Measurements from ENCODE around the gene MAP3K3. TPM values are rescaled to one million over a fixed set of nuclear protein-coding genes. Genes with fewer than 3 reads are reported as not detected.

MAP3K3 gene
- total and polyA plus RNA-seq, 2 donors (not counting 3 experiments of a cell fraction or from before 2014, with no cell fraction given): 56.6 to 81.0 TPM

DNA sequence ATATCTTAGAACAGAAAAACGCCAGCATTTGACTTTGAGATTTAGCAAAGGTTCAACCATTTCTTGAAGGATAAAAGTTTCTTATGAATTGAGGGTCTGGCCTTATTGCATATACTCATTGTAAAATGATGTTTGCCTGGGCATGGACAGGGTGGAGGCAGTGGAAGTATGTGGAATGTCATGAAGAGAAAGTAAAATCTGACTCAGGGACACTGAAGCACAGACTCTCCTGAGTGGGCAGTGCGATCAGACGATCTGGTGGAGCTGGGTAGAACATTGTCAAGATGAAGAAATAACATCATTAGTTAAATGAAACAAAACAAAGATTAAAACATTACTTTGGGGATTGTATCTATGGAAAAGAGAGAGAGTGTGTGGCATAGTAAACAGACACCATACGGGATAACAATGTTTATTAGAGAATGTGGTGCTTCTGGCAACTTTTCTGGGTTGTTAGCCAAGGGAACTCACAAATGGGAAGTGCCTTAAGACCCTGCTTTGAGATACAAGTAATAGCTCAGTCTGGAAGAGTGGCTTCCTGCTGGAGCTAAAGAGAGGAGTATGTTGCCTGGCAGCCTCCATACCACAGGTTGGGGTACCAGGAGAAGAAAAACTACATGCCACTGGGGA is 4.4 kb downstream of the MAP3K3 start:
- no peaks in the 10 kb centered on the region for H3K27me3 ChIP-seq (ENCODE audit: control insufficient read depth in 2 of 2, insufficient read depth in 2 of 2, low read length in 2 of 2)
- no peaks in the 10 kb centered on the region for H3K9me3 ChIP-seq (replicated peaks; ENCODE audit: control insufficient read depth, insufficient read depth, low read length)
- H3K4me3 ChIP-seq (replicated peaks in 1 of 3; ENCODE audit: insufficient read depth in 1 of 3, low read depth in 1 of 3, low read length in 3 of 3): no peak overlapping the region
- no peaks in the 10 kb centered on the region for H3K9me1 ChIP-seq (replicated peaks; ENCODE audit: control insufficient read depth, extremely low read depth, insufficient read depth, low read length)
- H3K9ac ChIP-seq (replicated peaks; ENCODE audit: extremely low read depth, insufficient read depth, low read length): no peak overlapping the region
- peaks cover 0 to 2% of the 10 kb centered on the region in 2 experiments for H3K36me3 ChIP-seq (ENCODE audit: control insufficient read depth in 2 of 2, extremely low read depth in 1 of 2, insufficient read depth in 2 of 2, low read length in 2 of 2)
- H3K79me2 ChIP-seq (ENCODE audit: control insufficient read depth, insufficient read depth, low read length): peaks cover 81% of the 10 kb centered on the region
- no peak for FAIRE-seq
- BruUV-seq (replicated peaks): no TSS peak
- TF ChIP-seq, protein P1, sequence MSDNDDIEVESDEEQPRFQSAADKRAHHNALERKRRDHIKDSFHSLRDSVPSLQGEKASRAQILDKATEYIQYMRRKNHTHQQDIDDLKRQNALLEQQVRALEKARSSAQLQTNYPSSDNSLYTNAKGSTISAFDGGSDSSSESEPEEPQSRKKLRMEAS (IDR thresholded peaks at IDR 0.05; ENCODE audit: insufficient read depth, insufficient read length): no peak
- TF ChIP-seq, protein P2, sequence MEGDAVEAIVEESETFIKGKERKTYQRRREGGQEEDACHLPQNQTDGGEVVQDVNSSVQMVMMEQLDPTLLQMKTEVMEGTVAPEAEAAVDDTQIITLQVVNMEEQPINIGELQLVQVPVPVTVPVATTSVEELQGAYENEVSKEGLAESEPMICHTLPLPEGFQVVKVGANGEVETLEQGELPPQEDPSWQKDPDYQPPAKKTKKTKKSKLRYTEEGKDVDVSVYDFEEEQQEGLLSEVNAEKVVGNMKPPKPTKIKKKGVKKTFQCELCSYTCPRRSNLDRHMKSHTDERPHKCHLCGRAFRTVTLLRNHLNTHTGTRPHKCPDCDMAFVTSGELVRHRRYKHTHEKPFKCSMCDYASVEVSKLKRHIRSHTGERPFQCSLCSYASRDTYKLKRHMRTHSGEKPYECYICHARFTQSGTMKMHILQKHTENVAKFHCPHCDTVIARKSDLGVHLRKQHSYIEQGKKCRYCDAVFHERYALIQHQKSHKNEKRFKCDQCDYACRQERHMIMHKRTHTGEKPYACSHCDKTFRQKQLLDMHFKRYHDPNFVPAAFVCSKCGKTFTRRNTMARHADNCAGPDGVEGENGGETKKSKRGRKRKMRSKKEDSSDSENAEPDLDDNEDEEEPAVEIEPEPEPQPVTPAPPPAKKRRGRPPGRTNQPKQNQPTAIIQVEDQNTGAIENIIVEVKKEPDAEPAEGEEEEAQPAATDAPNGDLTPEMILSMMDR (IDR thresholded peaks at IDR 0.05; ENCODE audit: extremely low read depth in 1 of 2, insufficient read depth in 1 of 2, low read depth in 1 of 2, low read length in 2 of 2): no peak
- no peak for TF ChIP-seq GATA2 (IDR thresholded peaks at IDR 0.05; ENCODE audit: insufficient read depth, insufficient read length, low read depth, low read length)
- no peak for TF ChIP-seq EZH2 (IDR thresholded peaks at IDR 0.05; ENCODE audit: borderline replicate concordance, low read depth, low read length, severe bottlenecking)
- TF ChIP-seq MYC (IDR thresholded peaks at IDR 0.05; ENCODE audit: low read depth, low read length): no peak
- intact Hi-C loops (cut with micrococcal nuclease): no loop called here
- peaks cover 18% of the 10 kb centered on the region for H4K20me1 ChIP-seq (replicated peaks; ENCODE audit: control insufficient read depth, extremely low read depth, insufficient read depth, low read length)
- H3K4me2 ChIP-seq (ENCODE audit: insufficient read depth, low read length): peak overlapping the region; percentile 63
- ChIA-PET CTCF (interaction anchor here (0.9 to 2.3 kb wide), 6 partner anchors 13 to 201 kb away, joined by 4 to 7 read pairs (median 5); no protein-coding TSS in a partner anchor), POLR2A (no interaction called here)
- peak; percentile 67 for DNase-seq (ENCODE audit: low read depth, low spot score)
- H3K4me1 ChIP-seq (ENCODE audit: control insufficient read depth, extremely low read depth, insufficient read depth, low read length): peaks cover 35% of the 10 kb centered on the region
- peak overlapping the region; percentile 19 for H3K27ac ChIP-seq (ENCODE audit: insufficient read depth, low read depth, low read length)
- H2AFZ ChIP-seq (ENCODE audit: low read depth, low read length): no peak overlapping the region
- dilution Hi-C loops (cut with MboI; ENCODE audit: extremely low pct_ligation_motif_present, low sequenced_read_pairs): no loop called here
